K562 (cell line): ENCODE measurements around the gene GSTA3. TPM values are rescaled to one million over a fixed set of nuclear protein-coding genes. Genes with fewer than 3 reads are reported as not detected.

ENCODE experiments used
- ATAC-seq: fragments of 200-7000 bp; cut with Tn5 transposase; 3 replicates; pipeline ENCODE4 v1.9.1; 2020; ENCODE audit warnings: moderate library complexity
- BruUV-seq: library from RNA; stranded (reverse); fragments of 400-500 nt; replicated peaks from 2 replicates; lab custom pipeline; 2021; lab: Mats Ljungman, UMichigan
- CTCF ChIA-PET: fragments of 300-600 bp; formaldehyde crosslinking; extraction: SDS; loops from one replicate; lab custom pipeline; 2021; ENCODE audit warnings: low intra/inter-chr PET ratio; lab: Yijun Ruan, JAX
- POLR2A ChIA-PET: fragments of 300-600, 350-650 bp; sonication (Branson Sonifier 250); formaldehyde crosslinking; extraction: SDS; loops from one replicate; lab custom pipeline; 2021; ENCODE audit warnings: antibody characterized with exemption, inconsistent platforms; lab: Yijun Ruan, JAX
- DNase-seq, 4 experiments: peaks; one replicate each; pipeline versions ENCODE4 v3.0.0 to v3.0.0-alpha.2; 2011 to 2018; ENCODE audit warnings: low spot score in 3 of 4, mixed read lengths in 3 of 4; ENCODE audit errors: extremely low read depth in 1 of 4
- FAIRE-seq: peaks from 2 replicates; lab custom pipeline; 2011; peaks lifted over from hg19 to GRCh38; lab: Jason Lieb, UNC
- H2AFZ ChIP-seq: 2 replicates; pipeline ENCODE4 v1.6.0; 2011; ENCODE audit warnings: low read depth, low read length, control low read depth, inconsistent platforms
- H3K27ac ChIP-seq: fragments of 200-600 bp; 3 replicates; pipeline ENCODE4 v1.8.0; 2011; ENCODE audit warnings: low read depth, mild to moderate bottlenecking, control low read depth, inconsistent platforms, low read length, moderate library complexity, mixed read lengths; ENCODE audit errors: extremely low read depth
- H3K27me3 ChIP-seq, 2 experiments: fragments of 300-600 bp in 1 of 2; 2 replicates in 1 of 2; 3 replicates in 1 of 2; pipeline versions ENCODE4 v1.6.0 to v1.8.0; 2011; ENCODE audit warnings: inconsistent platforms in 2 of 2, low read length in 2 of 2, mild to moderate bottlenecking in 1 of 2, mixed read lengths in 1 of 2, moderate library complexity in 1 of 2; ENCODE audit not compliant: control insufficient read depth in 2 of 2, insufficient read depth in 2 of 2
- H3K36me3 ChIP-seq: fragments of 300-600 bp; 3 replicates; pipeline ENCODE4 v1.8.0; 2011; ENCODE audit warnings: mild to moderate bottlenecking, low read length, inconsistent platforms; ENCODE audit not compliant: control insufficient read depth, insufficient read depth
- H3K4me1 ChIP-seq, 2 experiments: fragments of 200-600 bp in 1 of 2; replicated peaks in 1 of 2; 2 replicates in 1 of 2; 3 replicates in 1 of 2; pipeline versions ENCODE4 v1.5.1 to v1.8.0; 2011; ENCODE audit warnings: inconsistent platforms in 2 of 2, low read length in 2 of 2, mild to moderate bottlenecking in 1 of 2, mixed read lengths in 1 of 2, moderate library complexity in 1 of 2; ENCODE audit not compliant: control insufficient read depth in 2 of 2, insufficient read depth in 2 of 2
- H3K4me2 ChIP-seq: 2 replicates; pipeline ENCODE4 v1.6.1; 2011; ENCODE audit warnings: low read length, control low read depth, inconsistent platforms, mixed read lengths; ENCODE audit not compliant: insufficient read depth
- H3K4me3 ChIP-seq: fragments of 200-600 bp; sonication (generic), shearing (Covaris generic); 2 replicates; pipeline ENCODE4 v1.5.1; 2016; ENCODE audit warnings: control low read depth, inconsistent platforms
- H3K79me2 ChIP-seq: fragments of 200-600 bp; 3 replicates; pipeline ENCODE4 v1.8.0; 2011; ENCODE audit warnings: low read length, inconsistent platforms; ENCODE audit not compliant: control insufficient read depth, insufficient read depth
- H3K9ac ChIP-seq, 2 experiments: 2 replicates each; pipeline versions ENCODE4 v1.6.0 to v1.6.1; 2011; ENCODE audit warnings: low read depth in 2 of 2, low read length in 2 of 2, control low read depth in 1 of 2, inconsistent platforms in 1 of 2, mild to moderate bottlenecking in 1 of 2, mixed read lengths in 1 of 2; ENCODE audit not compliant: insufficient read depth in 1 of 2
- H3K9me1 ChIP-seq: one replicate; pipeline ENCODE4 v1.6.0; 2011; ENCODE audit warnings: inconsistent platforms, mild to moderate bottlenecking, low read length, moderate library complexity; ENCODE audit not compliant: control insufficient read depth, insufficient read depth
- H3K9me3 ChIP-seq: replicated peaks from 2 replicates; pipeline ENCODE4 v1.5.1; 2011; ENCODE audit warnings: low read depth, low read length, inconsistent platforms; ENCODE audit not compliant: control insufficient read depth, insufficient read depth
- H4K20me1 ChIP-seq: replicated peaks from 2 replicates; pipeline ENCODE4 v1.6.1; 2011; ENCODE audit warnings: low read length, inconsistent platforms, mixed read lengths; ENCODE audit not compliant: control insufficient read depth, insufficient read depth
- BDP1 ChIP-seq: IDR thresholded peaks from 3 replicates; pipeline ENCODE4 v1.6.1; 2011; ENCODE audit not compliant: insufficient read length, insufficient read depth
- CHD4 ChIP-seq: fragments of 200-600 bp; sonication (generic); IDR thresholded peaks from 3 replicates; pipeline ENCODE4 v1.6.1; 2012; ENCODE audit warnings: low read depth, mild to moderate bottlenecking, mixed read lengths, low read length, inconsistent platforms; ENCODE audit not compliant: insufficient read depth, insufficient replicate concordance, poor library complexity, severe bottlenecking
- CREBBP ChIP-seq: IDR thresholded peaks from one replicate; pipeline ENCODE4 v1.6.1; 2012; ENCODE audit warnings: low read depth, mild to moderate bottlenecking, control low read depth, inconsistent platforms, low read length
- EP300 ChIP-seq: IDR thresholded peaks from 2 replicates; pipeline ENCODE4 v1.6.1; 2012; ENCODE audit warnings: low read length, improper control_type of control experiment
- FOXA1 ChIP-seq: fragments of 450-650 bp; IDR thresholded peaks from 2 replicates; pipeline ENCODE4 v1.6.1; 2016; ENCODE audit warnings: mild to moderate bottlenecking, borderline replicate concordance
- KDM4B ChIP-seq, 2 experiments: fragments of 450-650 bp in 1 of 2; sonication (generic) in 1 of 2; IDR thresholded peaks; 2 replicates each; pipeline ENCODE4 v1.6.1; 2016 to 2017; ENCODE audit warnings: borderline replicate concordance in 2 of 2, antibody characterized with exemption in 1 of 2, low read depth in 1 of 2, mild to moderate bottlenecking in 1 of 2
- NCOA6 ChIP-seq: fragments of 450-650 bp; IDR thresholded peaks from 2 replicates; pipeline ENCODE4 v1.6.1; 2017; ENCODE audit warnings: mild to moderate bottlenecking
- NFIC ChIP-seq: fragments of 450-650 bp; IDR thresholded peaks from 2 replicates; pipeline ENCODE4 v1.6.1; 2017; ENCODE audit warnings: mild to moderate bottlenecking, inconsistent platforms
- POLR3G ChIP-seq: IDR thresholded peaks from 2 replicates; pipeline ENCODE4 v1.6.1; 2011; ENCODE audit not compliant: insufficient read length, insufficient replicate concordance; ENCODE audit errors: extremely low read depth
- RB1 ChIP-seq: fragments of 450-650 bp; IDR thresholded peaks from 2 replicates; pipeline ENCODE4 v1.6.1; 2017; ENCODE audit warnings: low read depth, mild to moderate bottlenecking
- RBM17 ChIP-seq: fragments of 200-400 bp; formaldehyde crosslinking; IDR thresholded peaks from 2 replicates; pipeline ENCODE4 v1.6.1; 2017; ENCODE audit warnings: low read depth, mild to moderate bottlenecking, low read length, borderline replicate concordance
- RBM25 ChIP-seq: fragments of 200-400 bp; formaldehyde crosslinking; IDR thresholded peaks from 2 replicates; pipeline ENCODE4 v1.6.1; 2018; ENCODE audit warnings: low read length, low read depth, moderate library complexity; ENCODE audit not compliant: severe bottlenecking
- SMAD4 ChIP-seq: fragments of 250-450 bp; sonication (Bioruptor Pico); conservative IDR thresholded peaks from 2 replicates; pipeline ENCODE4 v1.8.0; 2021; ENCODE audit warnings: inconsistent platforms, mild to moderate bottlenecking, moderate library complexity
- ZBTB7A ChIP-seq: IDR thresholded peaks from 2 replicates; pipeline ENCODE4 v1.6.1; 2011; ENCODE audit warnings: low read depth, mild to moderate bottlenecking, low read length, moderate library complexity, borderline replicate concordance; ENCODE audit not compliant: control insufficient read depth
- ZNF384 ChIP-seq: IDR thresholded peaks from 2 replicates; pipeline ENCODE4 v1.6.1; 2012; ENCODE audit warnings: low read depth, low read length, improper control_type of control experiment
- ZNF583 ChIP-seq: fragments of 250-450 bp; sonication (Bioruptor Pico); IDR thresholded peaks from 2 replicates; pipeline ENCODE4 v1.4.0; 2020
- ZNF644 ChIP-seq: fragments of 200-800 bp; sonication (Bioruptor generic); IDR thresholded peaks from 2 replicates; pipeline ENCODE4 v1.6.1; 2016; ENCODE audit warnings: low read depth, missing genetic modification characterization, missing compliant biosample characterization
- WGBS: fragments of 100-300 bp; shearing (Covaris generic); methylation state at CpG from one replicate; pipeline ENCODE4 v1.1.6; 2016; ENCODE audit warnings: low coverage, mixed read lengths; ENCODE audit not compliant: insufficient coverage; ENCODE audit errors: missing lambda C conversion rate; 5-methylcytosine and 5-hydroxymethylcytosine counted together
- in situ Hi-C: fragments of 300-500 bp; cut with MboI; formaldehyde crosslinking; loops from 4 replicates; pipeline ENCODE4 v1.15.0; 2018; ENCODE audit warnings: inconsistent platforms, mixed read lengths
- intact Hi-C: fragments of 100-400 bp; cut with micrococcal nuclease; formaldehyde crosslinking; loops from 2 replicates; pipeline ENCODE4 v1.14.2; 2022
- polyA plus RNA-seq, 8 experiments: library from polyadenylated mRNA; depleted of rRNA in 4 of 8; stranded (reverse) in 5 of 8; unstranded in 3 of 8; fragments of >200 nt; fragmentation: Nextera tagmentation in 2 of 8; fragmentation: Illumina TruSeq in 1 of 8; extraction: Ambion mirVana in 2 of 8; extraction: Trizol in 1 of 8; gene quantifications; 2 replicates each; pipeline versions ENCODE4 v1.2.1 to v1.2.3, GENCODE V29; 2011 to 2014; ENCODE audit warnings: inconsistent platforms in 1 of 8, missing spikeins in 1 of 8
- total RNA-seq, 7 experiments: library from RNA; depleted of rRNA in 6 of 7; stranded (reverse); fragments of >200 nt in 6 of 7; fragmentation: Illumina TruSeq in 2 of 7; extraction: Trizol in 2 of 7; gene quantifications; 2 replicates each; pipeline versions ENCODE4 v1.2.1 to v1.2.3, GENCODE V29; 2011 to 2021; ENCODE audit warnings: low replicate concordance in 1 of 7
- TF ChIP-seq, protein P1 (sequence below): sonication (generic); formaldehyde crosslinking; IDR thresholded peaks from 2 replicates; pipeline ENCODE4 v1.8.0; 2022; ENCODE audit warnings: mild to moderate bottlenecking, missing genetic modification reagents, borderline replicate concordance
- TF ChIP-seq, protein P2 (sequence below): fragments of 250-450 bp; sonication (Bioruptor Pico); IDR thresholded peaks from 2 replicates; pipeline ENCODE4 v1.5.0; 2021
- TF ChIP-seq, protein P3 (sequence below): fragments of 200-800 bp; sonication (Bioruptor generic); IDR thresholded peaks from 2 replicates; pipeline ENCODE4 v1.6.1; 2017; ENCODE audit warnings: missing genetic modification characterization, missing compliant biosample characterization

Gene GSTA3
- total and polyA plus RNA-seq, 9 of the 15 experiments (the other 6 are each of a cell fraction or from before 2014, with no cell fraction given): not detected

DNA sequence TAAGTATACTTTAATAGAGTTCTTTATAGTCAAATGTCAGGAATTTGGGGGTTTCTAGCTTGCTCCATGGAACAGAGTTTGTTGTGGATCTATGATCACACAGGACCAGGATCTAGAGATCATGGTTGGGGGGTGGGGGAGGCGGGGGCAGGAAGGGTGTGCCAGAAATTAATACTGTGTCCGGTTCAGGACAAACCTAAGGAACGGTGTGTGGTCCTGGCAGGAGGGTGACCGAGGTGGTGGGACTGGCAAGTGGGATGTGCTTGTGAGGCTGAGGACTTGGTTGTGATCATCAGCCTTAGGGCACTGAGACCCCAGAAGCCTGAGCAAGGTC, 27.9 kb downstream of the GSTA3 start:
- Histone ChIP-seq H3K27me3 (peaks cover 4 to 5% of the 10 kb centered on the region in 2 experiments; a peak in 2 of 5 replicates), H3K9me3 (no peaks in the 10 kb centered on the region), H3K79me2 (no peaks in the 10 kb centered on the region), H3K27ac (no peak overlapping the region), H3K4me3 (peak overlapping the region; percentile 41; the same call in 1 of the 2 replicates), H4K20me1 (no peaks in the 10 kb centered on the region), H3K4me1 (no peaks in the 10 kb centered on the region), H3K36me3 (no peaks in the 10 kb centered on the region), H2AFZ (peak overlapping the region; percentile 99; the same call in 1 of the 2 replicates), H3K4me2 (peak overlapping the region; percentile 96), H3K9me1 (no peaks in the 10 kb centered on the region), H3K9ac (0 out of 4 replicates have a peak overlapping the region, but pooled peaks of 1 of the 2 experiments have one; percentile 84)
- in situ Hi-C loops: no loop called here
- FAIRE-seq: no peak
- CTCF ChIA-PET: no interaction called here
- BruUV-seq: no TSS peak
- no peak for TF ChIP-seq NCOA6
- TF ChIP-seq BDP1: no peak
- no peak for TF ChIP-seq NFIC
- TF ChIP-seq, protein P1, sequence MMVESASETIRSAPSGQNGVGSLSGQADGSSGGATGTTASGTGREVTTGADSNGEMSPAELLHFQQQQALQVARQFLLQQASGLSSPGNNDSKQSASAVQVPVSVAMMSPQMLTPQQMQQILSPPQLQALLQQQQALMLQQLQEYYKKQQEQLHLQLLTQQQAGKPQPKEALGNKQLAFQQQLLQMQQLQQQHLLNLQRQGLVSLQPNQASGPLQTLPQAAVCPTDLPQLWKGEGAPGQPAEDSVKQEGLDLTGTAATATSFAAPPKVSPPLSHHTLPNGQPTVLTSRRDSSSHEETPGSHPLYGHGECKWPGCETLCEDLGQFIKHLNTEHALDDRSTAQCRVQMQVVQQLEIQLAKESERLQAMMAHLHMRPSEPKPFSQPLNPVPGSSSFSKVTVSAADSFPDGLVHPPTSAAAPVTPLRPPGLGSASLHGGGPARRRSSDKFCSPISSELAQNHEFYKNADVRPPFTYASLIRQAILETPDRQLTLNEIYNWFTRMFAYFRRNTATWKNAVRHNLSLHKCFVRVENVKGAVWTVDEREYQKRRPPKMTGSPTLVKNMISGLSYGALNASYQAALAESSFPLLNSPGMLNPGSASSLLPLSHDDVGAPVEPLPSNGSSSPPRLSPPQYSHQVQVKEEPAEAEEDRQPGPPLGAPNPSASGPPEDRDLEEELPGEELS: no peak
- TF ChIP-seq ZNF583: no peak
- TF ChIP-seq CREBBP: no peak
- no peak for TF ChIP-seq RB1
- TF ChIP-seq EP300: no peak
- TF ChIP-seq SMAD4 (CRISPR knock-in tag): no peak
- TF ChIP-seq FOXA1: no peak
- TF ChIP-seq, protein P2, sequence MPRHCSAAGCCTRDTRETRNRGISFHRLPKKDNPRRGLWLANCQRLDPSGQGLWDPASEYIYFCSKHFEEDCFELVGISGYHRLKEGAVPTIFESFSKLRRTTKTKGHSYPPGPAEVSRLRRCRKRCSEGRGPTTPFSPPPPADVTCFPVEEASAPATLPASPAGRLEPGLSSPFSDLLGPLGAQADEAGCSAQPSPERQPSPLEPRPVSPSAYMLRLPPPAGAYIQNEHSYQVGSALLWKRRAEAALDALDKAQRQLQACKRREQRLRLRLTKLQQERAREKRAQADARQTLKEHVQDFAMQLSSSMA (CRISPR knock-in tag): no peak
- TF ChIP-seq, protein P3, sequence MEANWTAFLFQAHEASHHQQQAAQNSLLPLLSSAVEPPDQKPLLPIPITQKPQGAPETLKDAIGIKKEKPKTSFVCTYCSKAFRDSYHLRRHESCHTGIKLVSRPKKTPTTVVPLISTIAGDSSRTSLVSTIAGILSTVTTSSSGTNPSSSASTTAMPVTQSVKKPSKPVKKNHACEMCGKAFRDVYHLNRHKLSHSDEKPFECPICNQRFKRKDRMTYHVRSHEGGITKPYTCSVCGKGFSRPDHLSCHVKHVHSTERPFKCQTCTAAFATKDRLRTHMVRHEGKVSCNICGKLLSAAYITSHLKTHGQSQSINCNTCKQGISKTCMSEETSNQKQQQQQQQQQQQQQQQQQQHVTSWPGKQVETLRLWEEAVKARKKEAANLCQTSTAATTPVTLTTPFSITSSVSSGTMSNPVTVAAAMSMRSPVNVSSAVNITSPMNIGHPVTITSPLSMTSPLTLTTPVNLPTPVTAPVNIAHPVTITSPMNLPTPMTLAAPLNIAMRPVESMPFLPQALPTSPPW (CRISPR knock-in tag): no peak
- TF ChIP-seq ZNF384: no peak
- TF ChIP-seq RBM17: no peak
- no peak for TF ChIP-seq KDM4B (IDR thresholded peaks at IDR 0.05; ENCODE audit: borderline replicate concordance in 2 of 2, low read depth in 1 of 2)
- TF ChIP-seq ZBTB7A: no peak
- TF ChIP-seq ZNF644 (tag): no peak
- no peak for TF ChIP-seq RBM25
- TF ChIP-seq CHD4: no peak
- TF ChIP-seq POLR3G: no peak
- no peak for DNase-seq
- WGBS: 0% methylated on average over 4 of the region's 4 CpGs
- intact Hi-C loops: loop anchor here (5.0 kb wide), 1 partner anchor 116 kb away; the partner anchor contains the start of gene GSTA4
- POLR2A ChIA-PET: interaction anchor here (0.6 kb wide), 1 partner anchor 116 kb away, joined by 4 read pairs; no protein-coding TSS in a partner anchor
- ATAC-seq: peak; percentile 41
